ENCODE measurements around the gene RNF169.

The RNF169 gene

GRCh38 chr11:74748211-74749126 lies at the start of gene RNF169:
TSS of gene RNF169 (plus strand) at chr11:74748849. CDS start at chr11:74748881, 32 bp downstream.
- peak; percentile 88 for DNase-seq (ENCODE audit: low read depth)
- peak within 1 kb of the TSS; percentile 64 for H3K4me3 ChIP-seq (ENCODE audit: low read depth, low read length)

GRCh38 chr11:74699615-74700396 lies 48.8 kb upstream of the RNF169 start:
- H3K4me3 ChIP-seq (ENCODE audit: low read depth, low read length): no peak overlapping the region
- DNase-seq (ENCODE audit: low read depth): no peak

- no peak for DNase-seq (ENCODE audit: low read depth)
- no peak overlapping the region for H3K4me3 ChIP-seq (ENCODE audit: low read depth, low read length)
Measured at GRCh38 chr11:74701351-74701750, 47.3 kb upstream of the RNF169 start.

- no peak for DNase-seq (ENCODE audit: low read depth)
- no peak overlapping the region for H3K4me3 ChIP-seq (ENCODE audit: low read depth, low read length)
Measured at GRCh38 chr11:74702383-74703007, 46.2 kb upstream of the RNF169 start.

- no peak overlapping the region for H3K4me3 ChIP-seq (ENCODE audit: low read depth, low read length)
- DNase-seq (ENCODE audit: low read depth): no peak
Measured at GRCh38 chr11:74703211-74703610, 45.4 kb upstream of the RNF169 start.

- H3K4me3 ChIP-seq (ENCODE audit: low read depth, low read length): no peak overlapping the region
- DNase-seq (ENCODE audit: low read depth): no peak
Measured at GRCh38 chr11:74707182-74707581, 41.5 kb upstream of the RNF169 start.

- no peak for DNase-seq (ENCODE audit: low read depth)
- H3K4me3 ChIP-seq (ENCODE audit: low read depth, low read length): no peak overlapping the region
Measured at GRCh38 chr11:74707602-74708510, 40.8 kb upstream of the RNF169 start.

GRCh38 chr11:74709175-74709574 lies 39.5 kb upstream of the RNF169 start:
- no peak overlapping the region for H3K4me3 ChIP-seq (ENCODE audit: low read depth, low read length)
- DNase-seq (ENCODE audit: low read depth): no peak

GRCh38 chr11:74710281-74710938 lies 38.2 kb upstream of the RNF169 start:
- DNase-seq (ENCODE audit: low read depth): no peak
- H3K4me3 ChIP-seq (ENCODE audit: low read depth, low read length): no peak overlapping the region

- DNase-seq (ENCODE audit: low read depth): no peak
- H3K4me3 ChIP-seq (ENCODE audit: low read depth, low read length): no peak overlapping the region
Measured at GRCh38 chr11:74713686-74714085, 35.0 kb upstream of the RNF169 start.

- H3K4me3 ChIP-seq (ENCODE audit: low read depth, low read length): no peak overlapping the region
- no peak for DNase-seq (ENCODE audit: low read depth)
Measured at GRCh38 chr11:74714904-74715303, 33.7 kb upstream of the RNF169 start.

GRCh38 chr11:74717221-74717969 lies 31.3 kb upstream of the RNF169 start:
- no peak overlapping the region for H3K4me3 ChIP-seq (ENCODE audit: low read depth, low read length)
- no peak for DNase-seq (ENCODE audit: low read depth)

- H3K4me3 ChIP-seq (ENCODE audit: low read depth, low read length): no peak overlapping the region
- DNase-seq (ENCODE audit: low read depth): no peak
Measured at GRCh38 chr11:74719011-74719410, 29.6 kb upstream of the RNF169 start.

- DNase-seq (ENCODE audit: low read depth): no peak
- no peak overlapping the region for H3K4me3 ChIP-seq (ENCODE audit: low read depth, low read length)
Measured at GRCh38 chr11:74720596-74721478, 27.8 kb upstream of the RNF169 start.

- DNase-seq (ENCODE audit: low read depth): no peak
- H3K4me3 ChIP-seq (ENCODE audit: low read depth, low read length): no peak overlapping the region
Measured at GRCh38 chr11:74721479-74721835, 27.2 kb upstream of the RNF169 start.

- H3K4me3 ChIP-seq (ENCODE audit: low read depth, low read length): no peak overlapping the region
- DNase-seq (ENCODE audit: low read depth): no peak
Measured at GRCh38 chr11:74723511-74723910, 25.1 kb upstream of the RNF169 start.

- DNase-seq (ENCODE audit: low read depth): no peak
- H3K4me3 ChIP-seq (ENCODE audit: low read depth, low read length): no peak overlapping the region
Measured at GRCh38 chr11:74725701-74726100, 22.9 kb upstream of the RNF169 start.
